ENCODE measurements around the gene TAS2R38.
"Not testable (repeated sequence)": the region's sequence is repeated elsewhere in the genome, so short reads cannot be mapped to it uniquely, and the experiment has no call there.

The TAS2R38 gene

GRCh38 chr7:141973673-141974072, at the start of gene TAS2R38:
TAS2R38 (minus strand) TSS chr7:141973773; CDS start chr7:141973689, 84 bp downstream.
- no peak for DNase-seq (ENCODE audit: low read depth)

- no peak for DNase-seq (ENCODE audit: low read depth)
These were observed 44.6 kb upstream of the TAS2R38 start for GRCh38 chr7:142018154-142018553.

GRCh38 chr7:142017451-142017850, 43.9 kb upstream of the TAS2R38 start:
- DNase-seq (ENCODE audit: low read depth), result no peak

GRCh38 chr7:142012825-142013511, 39.4 kb upstream of the TAS2R38 start:
- no peak for DNase-seq (ENCODE audit: low read depth)

- no peak for DNase-seq (ENCODE audit: low read depth)
These were observed 37.5 kb upstream of the TAS2R38 start for GRCh38 chr7:142010952-142011548.

- DNase-seq (ENCODE audit: low read depth), result no peak
These were observed 35.6 kb upstream of the TAS2R38 start for GRCh38 chr7:142009187-142009586.

- no peak for DNase-seq (ENCODE audit: low read depth)
These were observed 33.0 kb upstream of the TAS2R38 start for GRCh38 chr7:142006577-142006976.

- DNase-seq (ENCODE audit: low read depth), result no peak
These were observed 28.6 kb upstream of the TAS2R38 start for GRCh38 chr7:142002179-142002578.

GRCh38 chr7:142001163-142001874, 27.7 kb upstream of the TAS2R38 start:
- DNase-seq (ENCODE audit: low read depth), result no peak

- no peak for DNase-seq (ENCODE audit: low read depth)
These were observed 26.7 kb upstream of the TAS2R38 start for GRCh38 chr7:142000244-142000643.

- no peak for DNase-seq (ENCODE audit: low read depth)
These were observed 25.6 kb upstream of the TAS2R38 start for GRCh38 chr7:141999058-141999623.

GRCh38 chr7:141993354-141993753, 19.8 kb upstream of the TAS2R38 start:
- no peak for DNase-seq (ENCODE audit: low read depth)

GRCh38 chr7:141992688-141993087, 19.1 kb upstream of the TAS2R38 start:
- DNase-seq (ENCODE audit: low read depth), result no peak

- no peak for DNase-seq (ENCODE audit: low read depth)
These were observed 18.6 kb upstream of the TAS2R38 start for GRCh38 chr7:141992156-141992555.

- DNase-seq (ENCODE audit: low read depth), result no peak
These were observed 17.6 kb upstream of the TAS2R38 start for GRCh38 chr7:141991140-141991539.

- no peak for DNase-seq (ENCODE audit: low read depth)
These were observed 16.6 kb upstream of the TAS2R38 start for GRCh38 chr7:141990011-141990725.

GRCh38 chr7:141987803-141988202, 14.2 kb upstream of the TAS2R38 start:
- not testable (repeated sequence) for DNase-seq (ENCODE audit: low read depth)

GRCh38 chr7:141986923-141987322, 13.3 kb upstream of the TAS2R38 start:
- no peak for DNase-seq (ENCODE audit: low read depth)

GRCh38 chr7:141985926-141986325, 12.4 kb upstream of the TAS2R38 start:
- DNase-seq (ENCODE audit: low read depth), result not testable (repeated sequence)

- no peak for DNase-seq (ENCODE audit: low read depth)
These were observed 6.0 kb upstream of the TAS2R38 start for GRCh38 chr7:141979568-141979967.

GRCh38 chr7:141978351-141978750, 4.8 kb upstream of the TAS2R38 start:
- DNase-seq (ENCODE audit: low read depth), result no peak

All from fibroblast of gingiva (primary cell).